Adipocyte (in vitro differentiated cells): ENCODE measurements around the gene ANKDD1A.

ENCODE experiments used
- DNase-seq: peaks from one replicate; pipeline ENCODE4 v3.0.0-alpha.2; 2015; ENCODE audit warnings: low read depth
- H3K27me3 ChIP-seq: replicated peaks from 2 replicates; pipeline ENCODE4 v1.7.0; 2013; ENCODE audit warnings: mild to moderate bottlenecking, low read length, moderate library complexity; ENCODE audit not compliant: control insufficient read depth, insufficient read depth
- H3K36me3 ChIP-seq: 2 replicates; pipeline ENCODE4 v1.7.0; 2013; ENCODE audit warnings: low read length, mild to moderate bottlenecking, moderate library complexity; ENCODE audit not compliant: control insufficient read depth, insufficient read depth, severe bottlenecking
- H3K4me1 ChIP-seq: 2 replicates; pipeline ENCODE4 v1.7.0; 2013; ENCODE audit warnings: mild to moderate bottlenecking, low read length, moderate library complexity; ENCODE audit not compliant: control insufficient read depth, insufficient read depth
- H3K4me3 ChIP-seq: 2 replicates; pipeline ENCODE4 v1.7.0; 2013; ENCODE audit warnings: mild to moderate bottlenecking, low read length, moderate library complexity
- H3K9ac ChIP-seq: 2 replicates; pipeline ENCODE4 v1.7.0; 2013; ENCODE audit warnings: mild to moderate bottlenecking, low read length, moderate library complexity
- H3K9me3 ChIP-seq: 2 replicates; pipeline ENCODE4 v1.7.0; 2013; ENCODE audit warnings: mild to moderate bottlenecking, low read length, moderate library complexity; ENCODE audit not compliant: control insufficient read depth

ANKDD1A gene

GRCh38 chr15:64897345-64897985 is 14.2 kb upstream of the ANKDD1A start:
- Histone ChIP-seq H3K4me3 (no peak overlapping the region), H3K9ac (peak overlapping the region; percentile 86), H3K27me3 (no peaks in the 10 kb centered on the region), H3K4me1 (peaks cover 64% of the 10 kb centered on the region), H3K36me3 (no peaks in the 10 kb centered on the region), H3K9me3 (peaks cover 14% of the 10 kb centered on the region)
- peak; percentile 77 for DNase-seq

- Histone ChIP-seq H3K4me3 (no peak overlapping the region), H3K9me3 (peaks cover 14% of the 10 kb centered on the region), H3K27me3 (no peaks in the 10 kb centered on the region), H3K36me3 (no peaks in the 10 kb centered on the region), H3K4me1 (peaks cover 59% of the 10 kb centered on the region), H3K9ac (peak overlapping the region; percentile 86)
- no peak for DNase-seq
Measured at GRCh38 chr15:64898406-64898805, 13.3 kb upstream of the ANKDD1A start.

- no peak for DNase-seq
- peak overlapping the region; percentile 35 for H3K4me3 ChIP-seq
- H3K4me1 ChIP-seq, result peaks cover 45% of the 10 kb centered on the region
- H3K9me3 ChIP-seq, result peaks cover 14% of the 10 kb centered on the region
- no peaks in the 10 kb centered on the region for H3K36me3 ChIP-seq
- no peak overlapping the region for H3K9ac ChIP-seq
- H3K27me3 ChIP-seq, result no peaks in the 10 kb centered on the region
Measured at GRCh38 chr15:64901141-64901540, 10.6 kb upstream of the ANKDD1A start.

GRCh38 chr15:64901914-64902313 is 9.8 kb upstream of the ANKDD1A start:
- peaks cover 37% of the 10 kb centered on the region for H3K4me1 ChIP-seq
- DNase-seq, result no peak
- peaks cover 16% of the 10 kb centered on the region for H3K9me3 ChIP-seq
- no peak overlapping the region for H3K9ac ChIP-seq
- H3K4me3 ChIP-seq, result peak overlapping the region; percentile 19
- no peaks in the 10 kb centered on the region for H3K36me3 ChIP-seq
- H3K27me3 ChIP-seq, result no peaks in the 10 kb centered on the region

- DNase-seq, result no peak
- Histone ChIP-seq H3K4me3 (no peak overlapping the region), H3K4me1 (peaks cover 28% of the 10 kb centered on the region), H3K9ac (no peak overlapping the region), H3K9me3 (peaks cover 16% of the 10 kb centered on the region), H3K27me3 (no peaks in the 10 kb centered on the region), H3K36me3 (no peaks in the 10 kb centered on the region)
Measured at GRCh38 chr15:64902863-64903262, 8.8 kb upstream of the ANKDD1A start.

GRCh38 chr15:64903326-64903950 is 8.3 kb upstream of the ANKDD1A start:
- Histone ChIP-seq H3K4me3 (no peak overlapping the region), H3K4me1 (peaks cover 22% of the 10 kb centered on the region), H3K36me3 (no peaks in the 10 kb centered on the region), H3K9me3 (peaks cover 16% of the 10 kb centered on the region), H3K9ac (no peak overlapping the region), H3K27me3 (no peaks in the 10 kb centered on the region)
- DNase-seq, result no peak

- no peak overlapping the region for H3K4me3 ChIP-seq
- no peaks in the 10 kb centered on the region for H3K27me3 ChIP-seq
- no peaks in the 10 kb centered on the region for H3K36me3 ChIP-seq
- H3K4me1 ChIP-seq, result peaks cover 15% of the 10 kb centered on the region
- H3K9me3 ChIP-seq, result peaks cover 16% of the 10 kb centered on the region
- no peak for DNase-seq
- no peak overlapping the region for H3K9ac ChIP-seq
Measured at GRCh38 chr15:64904189-64904588, 7.5 kb upstream of the ANKDD1A start.

- no peaks in the 10 kb centered on the region for H3K36me3 ChIP-seq
- peak overlapping the region; percentile 70 for H3K4me3 ChIP-seq
- peaks cover 12% of the 10 kb centered on the region for H3K4me1 ChIP-seq
- H3K9me3 ChIP-seq, result peaks cover 16% of the 10 kb centered on the region
- no peaks in the 10 kb centered on the region for H3K27me3 ChIP-seq
- peak; percentile 90 for DNase-seq
- H3K9ac ChIP-seq, result peak overlapping the region; percentile 75
Measured at GRCh38 chr15:64905119-64905831, 6.4 kb upstream of the ANKDD1A start.

GRCh38 chr15:64905941-64906340 is 5.8 kb upstream of the ANKDD1A start:
- H3K4me1 ChIP-seq, result peaks cover 12% of the 10 kb centered on the region
- peaks cover 12% of the 10 kb centered on the region for H3K9me3 ChIP-seq
- H3K9ac ChIP-seq, result peak overlapping the region; percentile 75
- no peak for DNase-seq
- H3K27me3 ChIP-seq, result no peaks in the 10 kb centered on the region
- H3K36me3 ChIP-seq, result no peaks in the 10 kb centered on the region
- no peak overlapping the region for H3K4me3 ChIP-seq

- no peak for DNase-seq
- no peaks in the 10 kb centered on the region for H3K36me3 ChIP-seq
- H3K27me3 ChIP-seq, result no peaks in the 10 kb centered on the region
- H3K9ac ChIP-seq, result no peak overlapping the region
- peaks cover 8% of the 10 kb centered on the region for H3K9me3 ChIP-seq
- H3K4me3 ChIP-seq, result no peak overlapping the region
- H3K4me1 ChIP-seq, result peaks cover 15% of the 10 kb centered on the region
Measured at GRCh38 chr15:64906402-64906801, 5.3 kb upstream of the ANKDD1A start.

- Histone ChIP-seq H3K9ac (no peak overlapping the region), H3K4me3 (no peak overlapping the region), H3K27me3 (no peaks in the 10 kb centered on the region), H3K4me1 (peaks cover 18% of the 10 kb centered on the region), H3K36me3 (no peaks in the 10 kb centered on the region), H3K9me3 (peaks cover 2% of the 10 kb centered on the region)
- DNase-seq, result peak; percentile 25
Measured at GRCh38 chr15:64907991-64908390, 3.7 kb upstream of the ANKDD1A start.
